ENCODE measurements around the gene PLCG1. TPM values are rescaled to one million over a fixed set of nuclear protein-coding genes. Genes with fewer than 3 reads are reported as not detected.

Gene PLCG1
- total RNA-seq, 1 experiment from 2014 or later, result 45.6 TPM

- DNase-seq (ENCODE audit: low read depth, low spot score), result no peak
- no peak overlapping the region for H3K4me3 ChIP-seq (replicated peaks in 1 of 2; ENCODE audit: low read depth in 1 of 2, low read length in 2 of 2)
- POLR2A ChIA-PET, result no interaction called here
- no peaks in the 10 kb centered on the region for H3K27me3 ChIP-seq (ENCODE audit: insufficient read depth, low read length)
- H3K4me1 ChIP-seq (ENCODE audit: control insufficient read depth in 1 of 2, insufficient read depth in 2 of 2, low read length in 2 of 2), result no peaks in the 10 kb centered on the region
- H3K9ac ChIP-seq (ENCODE audit: low read length), result no peak overlapping the region
- peaks cover 37% of the 10 kb centered on the region for H3K79me2 ChIP-seq (ENCODE audit: insufficient read depth, low read length)
- H3K27ac ChIP-seq (ENCODE audit: low read depth, low read length), result no peak overlapping the region
- no peak overlapping the region for H3K4me2 ChIP-seq (ENCODE audit: low read length)
- no peaks in the 10 kb centered on the region for H3K9me2 ChIP-seq (ENCODE audit: insufficient read depth)
- peaks cover 11% of the 10 kb centered on the region; the same call in 1 of the 2 replicates for H4K20me1 ChIP-seq (ENCODE audit: insufficient read depth)
- CTCF ChIA-PET, result no interaction called here
- TF ChIP-seq MAX (IDR thresholded peaks at IDR 0.05), result no peak
- TF ChIP-seq SP1 (IDR thresholded peaks at IDR 0.05; ENCODE audit: low read depth), result no peak
- no peak for TF ChIP-seq ZNF274 (IDR thresholded peaks at IDR 0.05; ENCODE audit: low read depth, low read length)
- TF ChIP-seq ZBTB33 (IDR thresholded peaks at IDR 0.05; ENCODE audit: extremely low read depth, insufficient replicate concordance, low read length), result no peak
- no peak for TF ChIP-seq CBX3 (IDR thresholded peaks at IDR 0.05; ENCODE audit: low read depth)
- TF ChIP-seq SIN3A (IDR thresholded peaks at IDR 0.05; ENCODE audit: low read depth), result no peak
- no peak for TF ChIP-seq FOSL1 (IDR thresholded peaks at IDR 0.05; ENCODE audit: low read depth)
- TF ChIP-seq SRF (IDR thresholded peaks at IDR 0.05; ENCODE audit: low read depth), result no peak
- no peak for TF ChIP-seq TCF7L2 (IDR thresholded peaks at IDR 0.05; ENCODE audit: borderline replicate concordance, extremely low read depth, insufficient read depth, insufficient read length)
- TF ChIP-seq REST (IDR thresholded peaks at IDR 0.05; ENCODE audit: low read depth), result no peak
- TF ChIP-seq EGR1 (IDR thresholded peaks at IDR 0.05; ENCODE audit: low read depth), result no peak
- no peak for TF ChIP-seq POLR2AphosphoS5 (IDR thresholded peaks at IDR 0.05; ENCODE audit: low read depth, low read length)
- peaks cover 82 to 83% of the 10 kb centered on the region in 2 experiments for H3K36me3 ChIP-seq (ENCODE audit: control insufficient read depth in 1 of 2, insufficient read depth in 2 of 2, low read length in 2 of 2)
- no peaks in the 10 kb centered on the region for H3K9me3 ChIP-seq (ENCODE audit: control insufficient read depth in 1 of 2, insufficient read depth in 1 of 2, low read depth in 1 of 2, low read length in 2 of 2)
- BruUV-seq (replicated peaks), result TSS peak; percentile 5
- RAD21 ChIA-PET (ENCODE audit: low non-redundant PET in 1 of 2, low total read pairs in 2 of 2, uncharacterized antibody in 2 of 2, unreplicated experiment in 2 of 2), result no interaction called here
- no peak overlapping the region for H2AFZ ChIP-seq (ENCODE audit: low read depth, low read length, poor library complexity, severe bottlenecking)
- ATAC-seq, result no peak
- intact Hi-C loops (cut with micrococcal nuclease), result no loop called here
Measured at GRCh38 chr20:41101660-41102059, 35.7 kb upstream of the PLCG1 start.
